ENCODE results near the gene CEACAM18. TPM values are rescaled to one million over a fixed set of nuclear protein-coding genes. Genes with fewer than 3 reads are reported as not detected.

The CEACAM18 gene
- total RNA-seq, 1 donor from 2014 or later = not detected

DNA sequence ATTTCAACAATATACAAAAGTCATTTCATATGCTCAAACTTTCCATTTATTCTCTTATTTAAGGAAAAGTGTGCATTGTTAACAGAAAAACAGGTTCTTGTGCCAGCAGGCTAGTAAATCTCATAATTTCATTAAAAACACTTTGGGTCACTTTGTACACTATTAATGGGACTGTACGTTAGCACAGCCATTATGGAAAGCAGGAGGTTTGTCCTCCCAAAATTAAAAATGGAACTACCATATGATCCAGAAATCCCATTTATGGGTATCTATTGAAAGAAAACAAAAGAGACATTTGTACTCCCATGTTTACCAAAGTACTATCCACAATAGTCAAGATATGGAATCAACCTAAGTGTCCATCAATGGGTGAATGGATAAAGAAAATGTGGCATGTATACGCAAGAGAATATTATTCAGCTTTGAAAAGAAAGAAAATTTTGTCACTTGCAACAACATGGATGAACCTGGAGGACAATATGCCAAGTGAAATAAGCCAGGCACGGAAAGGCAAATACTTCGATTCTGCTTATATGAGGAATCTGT is 61.6 kb downstream of the CEACAM18 start:
- Histone ChIP-seq H3K27me3 (no peaks in the 10 kb centered on the region), H3K9me3 (no peaks in the 10 kb centered on the region), H3K36me3 (no peaks in the 10 kb centered on the region), H3K4me3 (no peak overlapping the region), H3K27ac (no peak overlapping the region), H3K4me1 (no peaks in the 10 kb centered on the region)
- intact Hi-C loops (cut with DNase I) = no loop called here
- no peak for DNase-seq (ENCODE audit: extremely low spot score in 2 of 2)
- no peak for TF ChIP-seq POLR2A (IDR thresholded peaks at IDR 0.05)
- TF ChIP-seq POLR2AphosphoS5 (IDR thresholded peaks at IDR 0.05; ENCODE audit: insufficient read depth in 1 of 2, low read depth in 1 of 2) = no peak
- no peak for TF ChIP-seq CTCF (IDR thresholded peaks at IDR 0.05)

Small RNAs within 50 kb of the gene (small RNA-seq; reads per million reads assigned to genes)
- gene AC020914.3 = not detected
- gene AC020914.5 = not detected

Other genes starting within 250 kb of the CEACAM18 start
- not detected for gene SIGLECL1, start 227.5 kb upstream of the CEACAM18 start, total RNA-seq
- not detected for gene IGLON5, start 166.9 kb upstream of the CEACAM18 start, total RNA-seq
- gene VSIG10L, start 136.4 kb upstream of the CEACAM18 start, total RNA-seq = 20.1 TPM
- gene ETFB, start 112.2 kb upstream of the CEACAM18 start, total RNA-seq = 114 TPM
- not detected for gene CLDND2, start 109.5 kb upstream of the CEACAM18 start, total RNA-seq
- gene NKG7, start 105.9 kb upstream of the CEACAM18 start, total RNA-seq = 3.4 TPM
- not detected for gene LIM2, start 90.6 kb upstream of the CEACAM18 start, total RNA-seq
- not detected for gene C19orf84, start 87.9 kb upstream of the CEACAM18 start, total RNA-seq
- gene SIGLEC10, start 60.9 kb upstream of the CEACAM18 start, total RNA-seq = 3.7 TPM
- not detected for gene SIGLEC8, start 20.1 kb upstream of the CEACAM18 start, total RNA-seq
- not detected for gene SIGLEC12, start 23.3 kb downstream of the CEACAM18 start, total RNA-seq
- gene SIGLEC6, start 53.1 kb downstream of the CEACAM18 start, total RNA-seq = 1.2 TPM
- 8.1 TPM for gene ZNF175, start 92.7 kb downstream of the CEACAM18 start, total RNA-seq
- 0.49 TPM for gene SIGLEC5, start 151.9 kb downstream of the CEACAM18 start, total RNA-seq
- not detected for gene SIGLEC14, start 168.3 kb downstream of the CEACAM18 start, total RNA-seq
- 53.0 TPM for gene SPACA6, start 214.8 kb downstream of the CEACAM18 start, total RNA-seq
- 2.9 TPM for gene HAS1, start 245.5 kb downstream of the CEACAM18 start, total RNA-seq

Measured in vagina (tissue), 2 donors.